ENCODE data around the gene TEX10.

The TEX10 gene

DNA sequence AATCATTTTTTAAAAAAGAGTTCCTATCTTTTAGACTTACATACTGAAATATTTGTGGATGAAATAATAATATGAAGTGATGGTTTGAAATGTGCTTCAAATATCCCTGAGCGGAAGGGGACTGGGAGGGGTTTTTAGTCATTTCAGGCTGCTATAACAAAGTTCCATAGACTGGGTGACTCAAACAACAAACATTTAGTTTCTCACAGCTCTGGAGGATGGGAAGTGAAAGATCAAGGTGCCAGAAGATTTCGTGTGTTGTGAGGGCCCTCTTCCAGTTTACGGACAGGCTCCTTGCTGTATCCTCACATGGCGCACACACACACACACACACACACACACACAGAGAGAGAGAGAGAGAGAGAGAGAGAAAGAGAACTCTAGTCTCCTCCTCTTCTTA is 27.1 kb upstream of the TEX10 start:
- TF ChIP-seq, protein P1, sequence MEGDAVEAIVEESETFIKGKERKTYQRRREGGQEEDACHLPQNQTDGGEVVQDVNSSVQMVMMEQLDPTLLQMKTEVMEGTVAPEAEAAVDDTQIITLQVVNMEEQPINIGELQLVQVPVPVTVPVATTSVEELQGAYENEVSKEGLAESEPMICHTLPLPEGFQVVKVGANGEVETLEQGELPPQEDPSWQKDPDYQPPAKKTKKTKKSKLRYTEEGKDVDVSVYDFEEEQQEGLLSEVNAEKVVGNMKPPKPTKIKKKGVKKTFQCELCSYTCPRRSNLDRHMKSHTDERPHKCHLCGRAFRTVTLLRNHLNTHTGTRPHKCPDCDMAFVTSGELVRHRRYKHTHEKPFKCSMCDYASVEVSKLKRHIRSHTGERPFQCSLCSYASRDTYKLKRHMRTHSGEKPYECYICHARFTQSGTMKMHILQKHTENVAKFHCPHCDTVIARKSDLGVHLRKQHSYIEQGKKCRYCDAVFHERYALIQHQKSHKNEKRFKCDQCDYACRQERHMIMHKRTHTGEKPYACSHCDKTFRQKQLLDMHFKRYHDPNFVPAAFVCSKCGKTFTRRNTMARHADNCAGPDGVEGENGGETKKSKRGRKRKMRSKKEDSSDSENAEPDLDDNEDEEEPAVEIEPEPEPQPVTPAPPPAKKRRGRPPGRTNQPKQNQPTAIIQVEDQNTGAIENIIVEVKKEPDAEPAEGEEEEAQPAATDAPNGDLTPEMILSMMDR (IDR thresholded peaks at IDR 0.05; ENCODE audit: low read depth, low read length): no peak

DNA sequence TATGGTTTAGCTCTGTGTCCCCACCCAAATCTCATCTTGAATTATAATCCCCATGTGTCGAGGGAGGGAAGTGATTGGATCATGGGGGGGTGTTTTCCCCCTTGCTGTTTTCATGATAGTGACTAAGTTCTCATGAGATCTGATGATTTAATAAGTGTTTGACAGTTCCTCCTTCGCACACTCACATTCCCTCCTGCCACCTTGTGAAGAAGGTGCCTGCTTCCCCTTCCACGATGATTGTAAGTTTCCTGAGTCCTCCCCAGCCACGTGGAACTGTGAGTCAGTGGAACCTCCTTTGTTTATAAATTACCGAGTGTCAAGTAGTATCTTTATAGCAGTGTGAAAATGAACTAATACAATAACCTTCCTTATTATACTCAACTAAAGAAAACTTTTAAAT is 24.3 kb upstream of the TEX10 start:
- no peak for DNase-seq (ENCODE audit: extremely low read depth, low read depth)
- TF ChIP-seq, protein P1 (IDR thresholded peaks at IDR 0.05; ENCODE audit: low read depth, low read length): no peak

More for the DNA sequence above, 27.1 kb upstream of the TEX10 start:
- DNase-seq (ENCODE audit: extremely low read depth, low read depth): peak; percentile 0

DNA sequence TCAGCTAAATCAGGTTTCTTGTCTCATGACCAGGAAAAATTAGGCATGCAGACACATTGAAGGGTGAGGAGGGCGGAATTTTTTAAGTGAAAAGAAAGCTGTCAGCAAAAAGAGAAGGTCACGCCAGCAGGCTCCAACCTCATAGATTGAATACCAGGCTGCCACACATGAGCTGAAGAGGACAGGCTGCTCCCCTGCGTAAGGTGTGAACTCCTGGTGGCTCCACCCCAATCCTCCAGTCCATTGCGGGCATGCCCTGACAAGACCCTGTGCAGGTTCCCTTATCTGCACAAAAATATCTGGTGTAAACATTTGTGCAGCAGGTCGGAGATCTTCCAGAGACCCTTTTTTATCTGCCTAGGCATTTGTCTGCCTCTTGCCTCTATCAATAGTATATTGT is 22.9 kb upstream of the TEX10 start:
- TF ChIP-seq, protein P1 (IDR thresholded peaks at IDR 0.05; ENCODE audit: low read depth, low read length): no peak

DNA sequence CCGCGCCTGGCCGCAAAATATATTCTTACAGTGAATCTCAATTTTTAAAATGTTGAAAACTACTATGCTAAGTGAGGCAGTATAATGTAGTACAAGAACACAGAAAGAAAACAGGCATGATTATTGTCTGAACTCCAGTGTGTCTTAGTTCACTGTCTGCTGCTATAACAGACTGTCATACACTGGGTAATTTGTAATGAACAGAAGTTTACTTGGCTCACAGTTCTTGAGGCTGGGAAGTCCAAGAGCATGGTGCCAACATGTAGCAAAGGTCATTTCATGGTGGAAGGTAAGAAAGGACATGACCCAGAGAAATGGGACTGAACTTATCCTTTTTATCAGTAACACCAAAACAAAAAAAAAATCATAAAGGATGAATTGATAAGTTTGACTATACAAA is 19.9 kb upstream of the TEX10 start:
- TF ChIP-seq, protein P1 (IDR thresholded peaks at IDR 0.05; ENCODE audit: low read depth, low read length): no peak
- DNase-seq (ENCODE audit: extremely low read depth, low read depth): no peak

More for the DNA sequence above, 22.9 kb upstream of the TEX10 start:
- no peak for DNase-seq (ENCODE audit: extremely low read depth, low read depth)

DNA sequence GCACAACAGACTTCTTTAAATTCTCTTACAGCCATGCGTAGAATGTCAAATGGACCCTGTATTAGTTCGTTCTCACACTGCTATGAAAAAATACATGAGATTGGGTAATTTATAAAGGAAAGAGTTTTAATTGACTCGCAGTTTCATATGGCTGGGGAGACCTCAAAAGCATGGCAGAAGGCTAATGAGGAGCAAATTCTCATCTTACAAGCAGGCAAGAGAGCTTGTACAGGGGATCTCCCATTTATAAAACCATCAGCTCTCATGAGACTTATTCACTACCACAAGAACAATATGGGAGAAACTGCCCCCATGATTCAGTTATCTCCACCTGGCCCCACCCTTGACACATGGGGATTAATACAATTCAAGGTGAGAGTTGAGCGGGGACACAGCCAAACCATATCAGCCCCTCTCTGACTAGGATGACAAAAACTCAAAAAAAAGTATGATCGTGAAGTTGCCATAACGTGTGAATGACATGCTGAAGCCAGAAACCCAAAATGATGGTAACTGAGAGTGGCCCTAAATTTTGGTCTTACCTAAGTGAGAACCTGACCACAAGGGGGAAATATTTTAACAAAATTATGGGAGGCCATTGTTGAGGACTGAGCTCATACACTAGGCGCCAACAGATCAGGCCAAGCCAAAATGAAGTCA is 17.5 kb upstream of the TEX10 start:
- no peak for DNase-seq (ENCODE audit: extremely low read depth, low read depth)
- TF ChIP-seq, protein P1 (IDR thresholded peaks at IDR 0.05; ENCODE audit: low read depth, low read length): no peak

DNA sequence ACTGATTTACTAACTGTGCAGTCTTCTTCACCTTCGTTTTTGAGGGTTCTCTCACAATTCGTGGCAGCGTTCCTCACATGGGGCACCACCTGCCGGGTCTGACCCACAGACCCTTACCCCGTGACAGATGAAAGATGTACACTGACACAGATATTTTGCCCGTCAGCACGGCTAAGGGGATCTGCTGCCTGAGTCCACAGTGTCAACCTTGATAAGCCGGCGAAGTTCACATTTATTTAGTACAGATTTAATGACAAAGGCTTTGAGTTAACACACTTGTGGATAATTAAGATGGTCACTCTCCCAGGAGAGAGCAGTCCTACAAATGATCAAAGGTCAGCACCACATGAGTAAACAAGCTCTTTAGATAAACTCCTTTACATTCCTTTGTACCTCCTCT is 15.9 kb upstream of the TEX10 start:
- TF ChIP-seq, protein P1 (IDR thresholded peaks at IDR 0.05; ENCODE audit: low read depth, low read length): no peak
- no peak for DNase-seq (ENCODE audit: extremely low read depth, low read depth)

DNA sequence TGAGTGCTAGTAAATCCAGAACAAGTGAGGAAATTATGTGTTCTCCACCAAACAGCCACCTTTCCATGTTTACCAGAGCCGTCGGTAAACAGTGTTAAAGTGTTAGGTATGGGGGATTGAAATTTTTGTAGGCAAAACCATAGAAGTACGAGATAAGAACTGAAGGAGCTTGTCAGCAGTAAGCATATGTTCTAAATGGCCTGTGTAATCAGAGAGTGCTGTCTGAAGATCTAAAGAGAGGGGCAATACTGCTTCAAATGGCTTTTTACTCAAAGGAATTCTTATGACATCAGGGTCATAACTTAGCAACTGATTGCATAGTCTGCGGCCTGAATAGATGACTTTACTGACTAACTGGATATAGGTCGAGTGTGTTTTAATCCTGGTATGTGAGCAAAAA is 13.4 kb upstream of the TEX10 start:
- no peak for DNase-seq (ENCODE audit: extremely low read depth, low read depth)
- TF ChIP-seq, protein P1 (IDR thresholded peaks at IDR 0.05; ENCODE audit: low read depth, low read length): no peak
